ENCODE results near the gene HSD3B2.

HSD3B2 gene

DNA sequence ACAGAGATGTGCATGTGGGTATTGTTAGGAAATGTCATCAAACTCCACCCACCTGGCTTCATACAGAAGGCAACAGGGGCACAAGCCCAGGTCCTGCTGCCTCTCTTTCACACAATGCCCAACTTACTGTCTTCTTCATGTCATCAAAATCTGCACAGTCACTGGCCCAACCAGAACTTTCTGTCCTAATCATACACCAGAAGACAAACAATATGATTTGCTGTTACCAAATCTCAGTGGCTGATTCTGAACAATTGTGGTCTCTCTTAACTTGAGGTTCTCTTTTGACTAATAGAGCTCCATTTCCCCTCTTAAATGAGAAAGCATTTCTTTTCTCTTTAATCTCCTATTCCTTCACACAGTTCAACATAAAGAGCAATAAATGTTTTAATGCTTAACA, 7.7 kb downstream of the HSD3B2 start:
- H3K4me1 Mint-ChIP-seq (ENCODE audit: low read depth) = no peaks in the 10 kb centered on the region
- no peak overlapping the region for H3K4me3 Mint-ChIP-seq
- H3K27me3 Mint-ChIP-seq = no peaks in the 10 kb centered on the region
- DNase-seq = no peak
- no peaks in the 10 kb centered on the region for H3K9me3 Mint-ChIP-seq
- H3K36me3 Mint-ChIP-seq (ENCODE audit: low read depth) = no peaks in the 10 kb centered on the region
- no peak overlapping the region for H3K27ac Mint-ChIP-seq

DNA sequence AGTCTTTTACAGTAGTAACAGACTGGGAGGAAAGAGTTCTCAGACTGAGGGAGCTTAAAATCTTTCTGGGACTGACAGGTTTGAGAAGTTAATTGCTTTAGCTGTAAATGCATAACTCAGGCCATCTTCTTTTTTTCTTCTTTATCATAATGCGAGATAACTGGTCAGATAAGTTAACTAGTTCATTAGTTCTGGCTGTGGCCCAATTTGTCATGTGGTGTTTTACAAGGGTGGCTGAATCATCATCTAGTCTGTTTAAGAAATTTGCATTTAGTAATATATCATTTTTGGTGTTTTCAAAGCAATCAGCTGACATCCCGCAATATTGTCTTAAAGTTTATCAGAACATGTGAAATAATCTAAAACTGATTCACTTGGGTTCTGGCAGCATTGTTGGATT, 14.0 kb downstream of the HSD3B2 start:
- Mint-ChIP-seq H3K27ac (no peak overlapping the region), H3K27me3 (peaks cover 21% of the 10 kb centered on the region), H3K9me3 (no peaks in the 10 kb centered on the region), H3K4me1 (ENCODE audit: low read depth) (no peaks in the 10 kb centered on the region), H3K4me3 (no peak overlapping the region), H3K36me3 (ENCODE audit: low read depth) (no peaks in the 10 kb centered on the region)
- no peak for DNase-seq

DNA sequence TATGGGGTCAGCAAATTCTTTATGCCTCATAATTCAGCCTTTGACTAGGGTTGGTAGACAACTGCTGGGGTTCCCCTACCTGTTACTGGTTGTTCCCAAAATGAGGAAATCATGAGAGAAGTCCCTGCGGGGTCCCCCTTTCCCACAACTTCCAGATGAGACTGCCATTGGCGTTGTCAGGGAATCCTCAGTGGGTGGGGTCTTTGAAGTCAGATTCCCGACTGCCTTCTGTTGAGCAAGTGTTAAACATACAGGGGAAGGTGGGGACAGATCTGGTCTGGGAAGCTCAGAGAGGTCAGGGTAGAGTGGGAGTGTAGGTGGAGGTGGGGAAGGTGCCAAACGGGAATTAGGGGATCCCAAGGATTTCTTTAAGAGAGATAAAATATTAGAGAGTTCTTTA, 14.7 kb downstream of the HSD3B2 start:
- H3K9me3 Mint-ChIP-seq = no peaks in the 10 kb centered on the region
- H3K36me3 Mint-ChIP-seq (ENCODE audit: low read depth) = no peaks in the 10 kb centered on the region
- no peak for DNase-seq
- H3K27me3 Mint-ChIP-seq = peaks cover 21% of the 10 kb centered on the region
- H3K27ac Mint-ChIP-seq = no peak overlapping the region
- H3K4me1 Mint-ChIP-seq (ENCODE audit: low read depth) = no peaks in the 10 kb centered on the region
- no peak overlapping the region for H3K4me3 Mint-ChIP-seq

DNA sequence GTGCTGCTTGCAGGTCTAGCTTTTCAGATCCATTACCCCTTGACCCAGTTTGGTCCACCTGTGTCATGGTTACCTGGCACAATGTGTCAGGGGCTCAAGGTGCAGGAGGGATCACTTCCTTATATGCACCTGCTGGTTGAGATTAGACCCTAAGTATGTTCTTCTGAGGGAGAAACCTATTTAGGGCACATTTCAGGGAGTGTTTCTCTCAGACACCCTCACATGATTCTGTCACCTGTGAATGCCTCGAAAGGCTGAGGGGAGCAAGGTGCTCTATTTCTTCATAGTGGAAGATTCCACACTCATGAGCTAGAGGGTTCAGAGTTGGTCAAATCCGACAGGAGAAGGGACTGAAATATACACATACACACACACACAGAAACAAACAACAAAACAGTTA, 15.5 kb downstream of the HSD3B2 start:
- H3K36me3 Mint-ChIP-seq (ENCODE audit: low read depth) = no peaks in the 10 kb centered on the region
- no peak for DNase-seq
- no peaks in the 10 kb centered on the region for H3K4me1 Mint-ChIP-seq (ENCODE audit: low read depth)
- peaks cover 21% of the 10 kb centered on the region for H3K27me3 Mint-ChIP-seq
- H3K27ac Mint-ChIP-seq = no peak overlapping the region
- H3K4me3 Mint-ChIP-seq = no peak overlapping the region
- no peaks in the 10 kb centered on the region for H3K9me3 Mint-ChIP-seq

DNA sequence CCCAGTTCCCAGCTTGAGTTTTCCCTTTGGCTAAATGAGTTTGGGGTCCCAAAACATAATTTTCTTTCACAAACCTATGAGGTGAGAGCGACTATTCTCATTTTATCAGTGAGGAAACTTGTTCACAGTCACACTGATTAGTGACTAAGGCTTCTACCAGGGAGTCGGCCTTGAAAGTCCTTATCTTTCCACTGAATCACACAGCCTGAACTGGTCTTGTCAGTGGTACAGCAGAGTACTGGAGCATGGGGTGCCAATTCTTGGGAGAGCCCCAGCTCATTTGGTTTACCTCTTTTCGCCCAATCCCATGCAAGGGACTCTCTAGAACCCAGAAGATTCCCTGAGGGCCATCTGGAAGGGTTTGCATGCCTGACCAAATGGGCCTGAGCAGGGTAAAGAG, 16.9 kb downstream of the HSD3B2 start:
- Mint-ChIP-seq H3K4me3 (no peak overlapping the region), H3K27ac (no peak overlapping the region), H3K36me3 (ENCODE audit: low read depth) (no peaks in the 10 kb centered on the region), H3K27me3 (peaks cover 21% of the 10 kb centered on the region), H3K4me1 (ENCODE audit: low read depth) (no peaks in the 10 kb centered on the region), H3K9me3 (no peaks in the 10 kb centered on the region)
- DNase-seq = no peak

GRCh38 chr1:119435052-119435451, 20.1 kb downstream of the HSD3B2 start:
- H3K9me3 Mint-ChIP-seq = no peaks in the 10 kb centered on the region
- H3K4me1 Mint-ChIP-seq (ENCODE audit: low read depth) = no peaks in the 10 kb centered on the region
- peaks cover 14% of the 10 kb centered on the region for H3K27me3 Mint-ChIP-seq
- no peak overlapping the region for H3K4me3 Mint-ChIP-seq
- DNase-seq = no peak
- H3K36me3 Mint-ChIP-seq (ENCODE audit: low read depth) = no peaks in the 10 kb centered on the region
- no peak overlapping the region for H3K27ac Mint-ChIP-seq

GRCh38 chr1:119438761-119439160, 23.8 kb downstream of the HSD3B2 start:
- H3K36me3 Mint-ChIP-seq (ENCODE audit: low read depth) = no peaks in the 10 kb centered on the region
- no peak overlapping the region for H3K27ac Mint-ChIP-seq
- peaks cover 10% of the 10 kb centered on the region for H3K27me3 Mint-ChIP-seq
- no peaks in the 10 kb centered on the region for H3K9me3 Mint-ChIP-seq
- no peaks in the 10 kb centered on the region for H3K4me1 Mint-ChIP-seq (ENCODE audit: low read depth)
- DNase-seq = no peak
- no peak overlapping the region for H3K4me3 Mint-ChIP-seq

DNA sequence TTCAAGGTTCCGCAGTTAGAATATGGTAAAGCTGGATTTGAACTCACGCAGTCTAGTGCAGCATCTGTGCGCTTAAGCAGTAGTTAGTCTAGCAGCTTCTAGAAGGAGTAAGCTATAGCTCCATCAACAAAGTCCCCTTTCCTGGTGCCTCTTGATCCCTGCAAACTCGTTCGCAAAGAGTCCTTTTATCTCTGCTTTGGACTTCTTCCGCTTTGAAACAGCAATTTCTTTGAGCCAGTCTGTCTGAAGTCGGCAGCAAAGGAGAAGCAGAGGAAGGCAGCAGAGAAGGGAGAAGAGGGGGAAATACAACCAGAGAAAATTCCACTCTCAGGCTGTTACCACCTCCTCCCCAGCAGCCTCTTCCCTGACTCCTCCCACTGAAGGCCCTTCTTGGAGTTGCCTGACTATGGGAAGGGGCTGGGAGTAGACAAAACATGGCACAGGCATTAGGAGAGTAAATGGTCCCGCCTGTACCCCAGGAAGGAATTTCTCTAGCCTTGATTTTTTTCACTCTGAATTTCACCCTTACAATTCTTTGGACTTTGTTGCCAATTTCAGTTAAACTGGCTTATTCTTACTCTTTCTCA, 25.9 kb downstream of the HSD3B2 start:
- no peaks in the 10 kb centered on the region for H3K36me3 Mint-ChIP-seq (ENCODE audit: low read depth)
- H3K27ac Mint-ChIP-seq = no peak overlapping the region
- peaks cover 10% of the 10 kb centered on the region for H3K27me3 Mint-ChIP-seq
- H3K4me3 Mint-ChIP-seq = no peak overlapping the region
- no peak for DNase-seq
- H3K4me1 Mint-ChIP-seq (ENCODE audit: low read depth) = no peaks in the 10 kb centered on the region
- no peaks in the 10 kb centered on the region for H3K9me3 Mint-ChIP-seq

GRCh38 chr1:119442756-119443155, 27.8 kb downstream of the HSD3B2 start:
- Mint-ChIP-seq H3K36me3 (ENCODE audit: low read depth) (no peaks in the 10 kb centered on the region), H3K27ac (no peak overlapping the region), H3K9me3 (no peaks in the 10 kb centered on the region), H3K27me3 (peaks cover 10% of the 10 kb centered on the region), H3K4me1 (ENCODE audit: low read depth) (no peaks in the 10 kb centered on the region), H3K4me3 (no peak overlapping the region)
- no peak for DNase-seq

- no peak overlapping the region for H3K4me3 Mint-ChIP-seq
- no peak overlapping the region for H3K27ac Mint-ChIP-seq
- H3K9me3 Mint-ChIP-seq = no peaks in the 10 kb centered on the region
- H3K27me3 Mint-ChIP-seq = peaks cover 10% of the 10 kb centered on the region
- H3K4me1 Mint-ChIP-seq (ENCODE audit: low read depth) = no peaks in the 10 kb centered on the region
- no peak for DNase-seq
- H3K36me3 Mint-ChIP-seq (ENCODE audit: low read depth) = no peaks in the 10 kb centered on the region
Measured at GRCh38 chr1:119446321-119446720, 31.4 kb downstream of the HSD3B2 start.

- Mint-ChIP-seq H3K9me3 (no peaks in the 10 kb centered on the region), H3K36me3 (ENCODE audit: low read depth) (no peaks in the 10 kb centered on the region), H3K27me3 (peaks cover 8% of the 10 kb centered on the region), H3K4me3 (no peak overlapping the region), H3K27ac (no peak overlapping the region), H3K4me1 (ENCODE audit: low read depth) (no peaks in the 10 kb centered on the region)
- DNase-seq = no peak
Measured at GRCh38 chr1:119447344-119448126, 32.6 kb downstream of the HSD3B2 start.

DNA sequence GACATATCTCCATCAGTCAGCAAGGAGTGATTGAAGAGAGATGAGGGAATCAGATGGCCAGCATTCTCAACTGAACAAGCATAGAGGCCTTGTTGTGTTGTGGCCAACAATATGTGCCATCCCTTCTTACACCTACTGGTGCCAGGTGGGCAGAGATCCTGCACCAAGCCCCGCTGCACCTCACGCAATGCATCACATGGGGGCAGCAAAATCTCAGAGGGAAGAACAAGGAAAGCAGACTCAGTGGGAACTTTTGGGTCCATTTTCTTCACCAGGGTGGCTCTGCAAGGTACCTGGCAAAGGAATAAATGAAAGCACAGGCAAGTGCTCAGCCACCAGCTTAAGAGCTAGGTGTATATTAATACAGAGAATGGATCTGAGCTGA, 33.2 kb downstream of the HSD3B2 start:
- H3K27ac Mint-ChIP-seq = no peak overlapping the region
- H3K36me3 Mint-ChIP-seq (ENCODE audit: low read depth) = no peaks in the 10 kb centered on the region
- no peak for DNase-seq
- H3K4me3 Mint-ChIP-seq = no peak overlapping the region
- peaks cover 3% of the 10 kb centered on the region for H3K27me3 Mint-ChIP-seq
- H3K4me1 Mint-ChIP-seq (ENCODE audit: low read depth) = peaks cover 2% of the 10 kb centered on the region
- H3K9me3 Mint-ChIP-seq = no peaks in the 10 kb centered on the region

DNA sequence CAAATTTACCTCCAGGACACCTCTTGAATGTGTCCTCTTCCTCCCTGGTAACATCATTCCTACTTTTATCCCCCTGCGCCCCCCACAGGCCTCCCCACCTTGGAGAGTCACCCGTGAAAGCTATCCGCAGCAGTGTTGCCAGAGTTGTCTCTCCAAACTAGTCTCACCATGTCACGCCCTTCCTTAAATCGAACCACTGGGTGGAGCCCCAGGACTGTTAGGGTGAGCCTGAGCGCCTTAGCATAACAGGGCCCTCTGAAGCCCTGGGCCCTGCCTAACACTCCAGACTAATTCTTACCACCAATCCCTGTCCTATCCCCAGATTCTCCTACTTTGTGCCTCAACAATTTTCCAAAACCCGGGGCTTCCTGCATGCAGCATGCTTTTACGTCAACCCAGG, 35.0 kb downstream of the HSD3B2 start:
- no peak overlapping the region for H3K4me3 Mint-ChIP-seq
- DNase-seq = no peak
- no peaks in the 10 kb centered on the region for H3K9me3 Mint-ChIP-seq
- H3K36me3 Mint-ChIP-seq (ENCODE audit: low read depth) = no peaks in the 10 kb centered on the region
- H3K27ac Mint-ChIP-seq = no peak overlapping the region
- peaks cover 3% of the 10 kb centered on the region for H3K4me1 Mint-ChIP-seq (ENCODE audit: low read depth)
- H3K27me3 Mint-ChIP-seq = no peaks in the 10 kb centered on the region

GRCh38 chr1:119451158-119451557, 36.2 kb downstream of the HSD3B2 start:
- H3K27me3 Mint-ChIP-seq = no peaks in the 10 kb centered on the region
- H3K4me3 Mint-ChIP-seq = no peak overlapping the region
- H3K27ac Mint-ChIP-seq = no peak overlapping the region
- H3K4me1 Mint-ChIP-seq (ENCODE audit: low read depth) = peaks cover 3% of the 10 kb centered on the region
- no peaks in the 10 kb centered on the region for H3K36me3 Mint-ChIP-seq (ENCODE audit: low read depth)
- no peak for DNase-seq
- H3K9me3 Mint-ChIP-seq = no peaks in the 10 kb centered on the region

GRCh38 chr1:119452091-119452490, 37.1 kb downstream of the HSD3B2 start:
- peaks cover 3% of the 10 kb centered on the region for H3K4me1 Mint-ChIP-seq (ENCODE audit: low read depth)
- no peak overlapping the region for H3K27ac Mint-ChIP-seq
- H3K9me3 Mint-ChIP-seq = no peaks in the 10 kb centered on the region
- no peak overlapping the region for H3K4me3 Mint-ChIP-seq
- no peaks in the 10 kb centered on the region for H3K27me3 Mint-ChIP-seq
- no peak for DNase-seq
- no peaks in the 10 kb centered on the region for H3K36me3 Mint-ChIP-seq (ENCODE audit: low read depth)
